Neuronal stem cell (in vitro differentiated cells): ENCODE measurements around the gene NSRP1.

ENCODE experiments used
- DNase-seq: peaks from one replicate; pipeline ENCODE4 v3.0.0-alpha.2; 2013; ENCODE audit warnings: low spot score
- H2AFZ ChIP-seq: one replicate; pipeline ENCODE4 v1.6.1; 2013; ENCODE audit warnings: mild to moderate bottlenecking, low read length, inconsistent platforms
- H2AK5ac ChIP-seq: 2 replicates; pipeline ENCODE4 v1.6.1; 2013; ENCODE audit warnings: low read depth, mild to moderate bottlenecking, inconsistent platforms, low read length, moderate library complexity, mixed read lengths
- H2BK120ac ChIP-seq: 2 replicates; pipeline ENCODE4 v1.6.1; 2013; ENCODE audit warnings: low read depth, mild to moderate bottlenecking, inconsistent platforms, low read length, moderate library complexity, mixed read lengths
- H2BK12ac ChIP-seq: one replicate; pipeline ENCODE4 v1.6.1; 2013; ENCODE audit warnings: low read length, inconsistent platforms
- H2BK15ac ChIP-seq: 2 replicates; pipeline ENCODE4 v1.6.1; 2013; ENCODE audit warnings: mild to moderate bottlenecking, low read length, inconsistent platforms, mixed read lengths
- H2BK5ac ChIP-seq: one replicate; pipeline ENCODE4 v1.6.1; 2013; ENCODE audit warnings: inconsistent platforms, mild to moderate bottlenecking, low read length, moderate library complexity
- H3K14ac ChIP-seq: one replicate; pipeline ENCODE4 v1.6.1; 2013; ENCODE audit warnings: low read length, inconsistent platforms
- H3K18ac ChIP-seq: 2 replicates; pipeline ENCODE4 v1.6.1; 2013; ENCODE audit warnings: low read length, inconsistent platforms
- H3K23ac ChIP-seq: 2 replicates; pipeline ENCODE4 v1.6.1; 2013; ENCODE audit warnings: low read depth, mild to moderate bottlenecking, mixed read lengths, low read length, inconsistent platforms; ENCODE audit not compliant: poor library complexity
- H3K27ac ChIP-seq: replicated peaks from 3 replicates; pipeline ENCODE4 v1.5.1; 2013; ENCODE audit warnings: low read length, inconsistent platforms
- H3K27me3 ChIP-seq, 3 experiments: 2 replicates each; pipeline ENCODE4 v1.6.1; 2013; ENCODE audit warnings: low read length in 3 of 3, mild to moderate bottlenecking in 2 of 3, inconsistent platforms in 1 of 3, low read depth in 1 of 3, mixed read lengths in 1 of 3, moderate library complexity in 1 of 3; ENCODE audit not compliant: control insufficient read depth in 3 of 3, insufficient read depth in 3 of 3
- H3K36me3 ChIP-seq, 2 donors: replicated peaks in 1 of 2; 2 replicates each; pipeline ENCODE4 v1.6.1; 2013; ENCODE audit warnings: low read length in 2 of 2; ENCODE audit not compliant: control insufficient read depth in 2 of 2, insufficient read depth in 2 of 2
- H3K4ac ChIP-seq: 2 replicates; pipeline ENCODE4 v1.6.1; 2013; ENCODE audit warnings: inconsistent platforms, mild to moderate bottlenecking, low read length, moderate library complexity
- H3K4me1 ChIP-seq, 2 donors: 1 replicate in 1 of 2; 2 replicates in 1 of 2; pipeline ENCODE4 v1.6.1; 2013; ENCODE audit warnings: low read length in 2 of 2, low read depth in 1 of 2; ENCODE audit not compliant: control insufficient read depth in 2 of 2, insufficient read depth in 1 of 2
- H3K4me2 ChIP-seq: one replicate; pipeline ENCODE4 v1.6.1; 2013; ENCODE audit warnings: mild to moderate bottlenecking, low read length, inconsistent platforms; ENCODE audit not compliant: insufficient read depth, poor library complexity, severe bottlenecking
- H3K4me3 ChIP-seq, 2 donors: 2 replicates each; pipeline ENCODE4 v1.5.1; 2013; ENCODE audit warnings: low read length in 2 of 2, mild to moderate bottlenecking in 2 of 2, inconsistent platforms in 1 of 2, moderate library complexity in 1 of 2
- H3K79me1 ChIP-seq: one replicate; pipeline ENCODE4 v1.6.1; 2013; ENCODE audit warnings: low read depth, mild to moderate bottlenecking, inconsistent platforms, low read length, moderate library complexity
- H3K9ac ChIP-seq: one replicate; pipeline ENCODE4 v1.6.1; 2013; ENCODE audit warnings: mild to moderate bottlenecking, low read depth, low read length, inconsistent platforms; ENCODE audit not compliant: poor library complexity
- H3K9me3 ChIP-seq, 2 donors: replicated peaks in 1 of 2; 2 replicates each; pipeline versions ENCODE3 to v1.6.1; 2013; ENCODE audit warnings: low read length in 2 of 2, mild to moderate bottlenecking in 2 of 2, inconsistent platforms in 1 of 2, low read depth in 1 of 2, mixed read lengths in 1 of 2, moderate library complexity in 1 of 2; ENCODE audit not compliant: control insufficient read depth in 2 of 2, insufficient read depth in 1 of 2
- H4K8ac ChIP-seq: one replicate; pipeline ENCODE4 v1.6.1; 2013; ENCODE audit warnings: low read depth, mild to moderate bottlenecking, inconsistent platforms, low read length, moderate library complexity
- H4K91ac ChIP-seq: one replicate; pipeline ENCODE4 v1.6.1; 2013; ENCODE audit warnings: low read length, low read depth, mild to moderate bottlenecking, inconsistent platforms; ENCODE audit not compliant: poor library complexity
- WGBS, 2 donors: extraction: QIAGEN DNeasy Blood & Tissue Kit; methylation state at CpG; one replicate each; pipeline ENCODE4 v1.1.7; 2013; ENCODE audit warnings: missing lambda C conversion rate in 2 of 2, mixed read lengths in 1 of 2; ENCODE audit not compliant: insufficient read length in 2 of 2, insufficient replicate concordance in 1 of 2; ENCODE audit errors: extremely low coverage in 2 of 2; 5-methylcytosine and 5-hydroxymethylcytosine counted together

NSRP1 gene

GRCh38 chr17:30095507-30096244 is 20.9 kb upstream of the NSRP1 start:
- Histone ChIP-seq H4K91ac (no peak overlapping the region), H3K9me3 (no peaks in the 10 kb centered on the region), H3K4me1 (no peaks in the 10 kb centered on the region), H2BK12ac (no peak overlapping the region), H3K4ac (no peak overlapping the region), H2AFZ (no peak overlapping the region), H3K9ac (no peak overlapping the region), H3K18ac (no peak overlapping the region), H3K4me3 (no peak overlapping the region), H3K23ac (no peak overlapping the region), H3K36me3 (no peaks in the 10 kb centered on the region), H3K14ac (no peak overlapping the region), H2BK15ac (no peak overlapping the region), H3K79me1 (no peaks in the 10 kb centered on the region), H3K27me3 (peaks cover 0 to 15% (median 0%) of the 10 kb centered on the region in 3 experiments), H3K27ac (no peak overlapping the region), H4K8ac (no peak overlapping the region), H2AK5ac (no peak overlapping the region), H2BK5ac (no peak overlapping the region), H3K4me2 (no peak overlapping the region), H2BK120ac (no peak overlapping the region)
- DNase-seq = peak; percentile 44
- WGBS, 2 donors = no CpG with 5 or more reads among the region's 4 CpGs

GRCh38 chr17:30101686-30102390 is 14.8 kb upstream of the NSRP1 start:
- Histone ChIP-seq H2AK5ac (no peak overlapping the region), H3K4me3 (no peak overlapping the region), H3K14ac (no peak overlapping the region), H2BK5ac (no peak overlapping the region), H2AFZ (no peak overlapping the region), H4K91ac (no peak overlapping the region), H2BK15ac (no peak overlapping the region), H3K9ac (no peak overlapping the region), H3K23ac (no peak overlapping the region), H3K79me1 (no peaks in the 10 kb centered on the region), H3K4me1 (peaks cover 0 to 4% of the 10 kb centered on the region in 2 donors), H3K4ac (no peak overlapping the region), H3K4me2 (no peak overlapping the region), H4K8ac (no peak overlapping the region), H2BK120ac (no peak overlapping the region), H2BK12ac (no peak overlapping the region), H3K27ac (no peak overlapping the region), H3K27me3 (peaks cover 0 to 3% (median 0%) of the 10 kb centered on the region in 3 experiments), H3K9me3 (peaks cover 0 to 3% of the 10 kb centered on the region in 2 donors), H3K36me3 (no peaks in the 10 kb centered on the region), H3K18ac (no peak overlapping the region)
- WGBS, 2 donors = no CpG with 5 or more reads among the region's 4 CpGs
- DNase-seq = no peak

GRCh38 chr17:30103921-30104320 is 12.7 kb upstream of the NSRP1 start:
- Histone ChIP-seq H3K4me1 (peaks cover 0 to 4% of the 10 kb centered on the region in 2 donors), H4K8ac (no peak overlapping the region), H2BK12ac (no peak overlapping the region), H2BK5ac (no peak overlapping the region), H3K18ac (no peak overlapping the region), H3K9ac (no peak overlapping the region), H2AK5ac (no peak overlapping the region), H3K36me3 (no peaks in the 10 kb centered on the region), H4K91ac (no peak overlapping the region), H3K79me1 (no peaks in the 10 kb centered on the region), H2AFZ (peak overlapping the region; percentile 19), H3K9me3 (peaks cover 0 to 3% of the 10 kb centered on the region in 2 donors), H2BK15ac (no peak overlapping the region), H3K27me3 (peaks cover 0 to under 1% (median 0%) of the 10 kb centered on the region in 3 experiments), H3K23ac (no peak overlapping the region), H2BK120ac (no peak overlapping the region), H3K4me2 (no peak overlapping the region), H3K27ac (no peak overlapping the region), H3K14ac (no peak overlapping the region), H3K4ac (no peak overlapping the region), H3K4me3 (no peak overlapping the region)
- no CpG with 5 or more reads among the region's 1 CpG for WGBS, 2 donors
- no peak for DNase-seq
